HepG2 (cell line): Measurements from ENCODE around the gene ETFRF1. TPM values are rescaled to one million over a fixed set of nuclear protein-coding genes. Genes with fewer than 3 reads are reported as not detected.

ENCODE experiments used
- CHD2 ChIP-seq: IDR thresholded peaks from 2 replicates; pipeline ENCODE4 v1.6.1; 2011; ENCODE audit warnings: low read depth, low read length, improper control_type of control experiment
- EED ChIP-seq: sonication (generic); formaldehyde crosslinking; IDR thresholded peaks from 2 replicates; pipeline ENCODE4 v1.5.0; 2020; ENCODE audit warnings: mild to moderate bottlenecking, missing genetic modification reagents
- FOSL2 ChIP-seq: sonication (generic); formaldehyde crosslinking; IDR thresholded peaks from 2 replicates; pipeline ENCODE4 v1.4.0; 2020; ENCODE audit warnings: missing genetic modification reagents
- GLI4 ChIP-seq: sonication (generic); formaldehyde crosslinking; IDR thresholded peaks from 2 replicates; pipeline ENCODE4 v1.5.1; 2020; ENCODE audit warnings: missing genetic modification reagents, mild to moderate bottlenecking, moderate library complexity, borderline replicate concordance
- GZF1 ChIP-seq: sonication (generic); formaldehyde crosslinking; IDR thresholded peaks from 2 replicates; pipeline ENCODE4 v1.5.1; 2020; ENCODE audit warnings: mild to moderate bottlenecking, missing genetic modification reagents
- HNRNPUL1 ChIP-seq: fragments of 200-400 bp; formaldehyde crosslinking; IDR thresholded peaks from 2 replicates; pipeline ENCODE4 v1.6.1; 2017; ENCODE audit warnings: low read depth, mild to moderate bottlenecking, low read length, moderate library complexity
- HOXD1 ChIP-seq: sonication (generic); formaldehyde crosslinking; IDR thresholded peaks from 2 replicates; pipeline ENCODE4 v1.5.0; 2020; ENCODE audit warnings: missing genetic modification reagents
- MTF2 ChIP-seq: sonication (generic); formaldehyde crosslinking; IDR thresholded peaks from 2 replicates; pipeline ENCODE4 v1.5.0; 2020; ENCODE audit warnings: missing genetic modification reagents, borderline replicate concordance
- PCBP1 ChIP-seq: fragments of 200-400 bp; formaldehyde crosslinking; IDR thresholded peaks from 2 replicates; pipeline ENCODE4 v1.6.1; 2017; ENCODE audit warnings: mild to moderate bottlenecking, low read depth, low read length, borderline replicate concordance
- PHF20 ChIP-seq: sonication (generic); formaldehyde crosslinking; IDR thresholded peaks from 2 replicates; pipeline ENCODE4 v1.5.0; 2020; ENCODE audit warnings: mild to moderate bottlenecking, missing genetic modification reagents
- RARG ChIP-seq: sonication (generic); formaldehyde crosslinking; IDR thresholded peaks from 2 replicates; pipeline ENCODE4 v1.4.0; 2020; ENCODE audit warnings: low read depth, mild to moderate bottlenecking, missing genetic modification reagents
- ZNF331 ChIP-seq: sonication (generic); formaldehyde crosslinking; IDR thresholded peaks from 2 replicates; pipeline ENCODE4 v1.4.0; 2020; ENCODE audit warnings: missing genetic modification reagents
- ZNF780A ChIP-seq: sonication (generic); formaldehyde crosslinking; IDR thresholded peaks from 2 replicates; pipeline ENCODE4 v1.8.0; 2022; ENCODE audit warnings: mild to moderate bottlenecking, missing genetic modification reagents, moderate library complexity
- polyA plus RNA-seq, 8 experiments: library from polyadenylated mRNA; depleted of rRNA in 3 of 8; stranded (reverse) in 7 of 8; unstranded in 1 of 8; fragments of >200 nt; fragmentation: Illumina TruSeq in 4 of 8; extraction: Trizol in 4 of 8; gene quantifications; 2 replicates each; pipeline versions ENCODE4 v1.2.1 to v1.2.3, GENCODE V29; 2011 to 2016; ENCODE audit warnings: low read depth in 4 of 8, missing spikeins in 1 of 8, mixed read lengths in 1 of 8; ENCODE audit not compliant: insufficient read depth in 1 of 8
- total RNA-seq, 5 experiments: library from RNA; depleted of rRNA; stranded (reverse); fragments of >200 nt; fragmentation: Illumina TruSeq; extraction: Trizol; gene quantifications; 2 replicates each; pipeline ENCODE4 v1.2.3, GENCODE V29; 2016; ENCODE audit warnings: low read depth in 1 of 5
- TF ChIP-seq, protein P1 (sequence below): sonication (generic); formaldehyde crosslinking; IDR thresholded peaks from 2 replicates; pipeline ENCODE4 v1.5.1; 2020; ENCODE audit warnings: missing genetic modification reagents, mild to moderate bottlenecking, borderline replicate concordance
- TF ChIP-seq, protein P2 (sequence below): fragments of 450-650 bp; IDR thresholded peaks from 2 replicates; pipeline ENCODE4 v1.6.1; 2017; ENCODE audit warnings: mild to moderate bottlenecking
- TF ChIP-seq, protein P3 (sequence below): IDR thresholded peaks from 2 replicates; pipeline ENCODE4 v1.6.1; 2016; ENCODE audit warnings: missing genetic modification reagents, missing compliant biosample characterization
- TF ChIP-seq, protein P4 (sequence below), 2 experiments: sonication (generic) in 1 of 2; formaldehyde crosslinking in 1 of 2; IDR thresholded peaks; 2 replicates each; pipeline versions ENCODE4 v1.5.1 to v1.6.1; 2011 to 2020; ENCODE audit warnings: borderline replicate concordance in 1 of 2, low read depth in 1 of 2, low read length in 1 of 2, mild to moderate bottlenecking in 1 of 2, missing genetic modification reagents in 1 of 2, moderate library complexity in 1 of 2
- TF ChIP-seq, protein P5 (sequence below): IDR thresholded peaks from 2 replicates; pipeline ENCODE4 v1.6.1; 2018; ENCODE audit warnings: missing genetic modification reagents, mild to moderate bottlenecking, missing compliant biosample characterization
- TF ChIP-seq, protein P6 (sequence below): sonication (generic); formaldehyde crosslinking; IDR thresholded peaks from 2 replicates; pipeline ENCODE4 v1.8.1; 2022; ENCODE audit warnings: mild to moderate bottlenecking, missing genetic modification reagents

The ETFRF1 gene
- total and polyA plus RNA-seq, 2 of the 13 experiments (the other 11 are each of a cell fraction or from before 2014, with no cell fraction given), result 6.8 to 7.0 TPM

DNA sequence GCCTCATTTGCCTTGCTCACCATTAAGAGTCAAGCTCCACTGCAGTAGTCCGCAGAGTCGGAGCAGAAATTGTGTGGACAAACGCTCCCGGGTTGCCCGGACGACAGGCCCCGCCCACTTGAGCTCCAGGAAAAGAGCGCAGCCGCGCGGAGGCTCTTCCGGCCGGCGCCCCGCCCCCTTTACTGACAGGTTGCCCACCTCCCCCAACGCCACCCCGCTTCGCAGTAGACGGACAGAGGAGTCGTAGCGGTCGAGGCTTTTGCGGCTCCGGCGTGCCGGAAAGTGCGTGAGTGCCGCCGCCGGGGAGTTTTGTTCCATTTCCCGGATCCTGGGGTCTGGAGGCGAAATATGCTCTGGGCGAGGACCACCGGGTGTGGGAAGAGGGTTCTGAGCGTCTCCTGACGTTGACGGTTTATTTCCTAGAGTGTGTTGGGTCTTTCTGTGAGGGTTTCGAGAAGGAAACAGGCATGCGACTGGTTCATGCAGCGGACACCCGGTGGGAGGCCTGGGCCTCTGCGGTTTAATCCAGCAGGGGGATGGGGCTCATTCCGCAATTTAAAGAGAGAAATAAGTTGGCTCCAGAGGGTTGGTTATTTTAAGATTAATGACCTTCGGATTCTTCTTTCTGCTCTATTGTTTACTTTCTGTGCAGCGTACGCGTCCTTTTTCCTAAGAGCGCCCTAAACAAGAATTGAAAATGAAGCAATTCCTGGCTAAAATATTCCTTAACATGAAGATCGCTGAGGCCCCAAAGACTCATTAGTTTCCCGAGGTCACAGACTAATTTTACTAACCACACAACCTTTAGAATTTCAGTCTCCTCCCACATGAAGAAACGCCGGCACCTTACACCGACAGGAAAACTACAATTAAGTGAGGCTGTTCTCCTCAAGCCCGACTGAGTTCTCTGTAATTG, at the start of gene ETFRF1, which contains the start of gene DNAI7 (continued):
- TF ChIP-seq, protein P1, sequence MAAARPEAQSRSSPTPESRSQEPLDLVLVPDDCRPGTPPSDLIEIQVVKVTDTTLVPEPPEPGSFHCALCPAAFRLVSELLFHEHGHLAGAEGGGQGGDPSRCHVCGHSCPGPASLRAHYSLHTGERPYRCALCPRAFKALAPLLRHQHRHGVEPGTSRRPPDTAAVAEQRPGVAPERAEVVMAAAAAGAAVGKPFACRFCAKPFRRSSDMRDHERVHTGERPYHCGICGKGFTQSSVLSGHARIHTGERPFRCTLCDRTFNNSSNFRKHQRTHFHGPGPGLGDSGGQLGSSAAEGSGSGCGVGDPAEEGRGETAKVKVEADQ (CRISPR knock-in tag), result peak; percentile 75; the same call in 1 of the 2 replicates
- peak; percentile 19; the same call in 1 of the 2 replicates for TF ChIP-seq CHD2
- TF ChIP-seq PCBP1, result no peak
- TF ChIP-seq PHF20 (CRISPR knock-in tag), result peak; percentile 80
- no peak for TF ChIP-seq HNRNPUL1
- no peak for TF ChIP-seq MTF2
- TF ChIP-seq, protein P2, sequence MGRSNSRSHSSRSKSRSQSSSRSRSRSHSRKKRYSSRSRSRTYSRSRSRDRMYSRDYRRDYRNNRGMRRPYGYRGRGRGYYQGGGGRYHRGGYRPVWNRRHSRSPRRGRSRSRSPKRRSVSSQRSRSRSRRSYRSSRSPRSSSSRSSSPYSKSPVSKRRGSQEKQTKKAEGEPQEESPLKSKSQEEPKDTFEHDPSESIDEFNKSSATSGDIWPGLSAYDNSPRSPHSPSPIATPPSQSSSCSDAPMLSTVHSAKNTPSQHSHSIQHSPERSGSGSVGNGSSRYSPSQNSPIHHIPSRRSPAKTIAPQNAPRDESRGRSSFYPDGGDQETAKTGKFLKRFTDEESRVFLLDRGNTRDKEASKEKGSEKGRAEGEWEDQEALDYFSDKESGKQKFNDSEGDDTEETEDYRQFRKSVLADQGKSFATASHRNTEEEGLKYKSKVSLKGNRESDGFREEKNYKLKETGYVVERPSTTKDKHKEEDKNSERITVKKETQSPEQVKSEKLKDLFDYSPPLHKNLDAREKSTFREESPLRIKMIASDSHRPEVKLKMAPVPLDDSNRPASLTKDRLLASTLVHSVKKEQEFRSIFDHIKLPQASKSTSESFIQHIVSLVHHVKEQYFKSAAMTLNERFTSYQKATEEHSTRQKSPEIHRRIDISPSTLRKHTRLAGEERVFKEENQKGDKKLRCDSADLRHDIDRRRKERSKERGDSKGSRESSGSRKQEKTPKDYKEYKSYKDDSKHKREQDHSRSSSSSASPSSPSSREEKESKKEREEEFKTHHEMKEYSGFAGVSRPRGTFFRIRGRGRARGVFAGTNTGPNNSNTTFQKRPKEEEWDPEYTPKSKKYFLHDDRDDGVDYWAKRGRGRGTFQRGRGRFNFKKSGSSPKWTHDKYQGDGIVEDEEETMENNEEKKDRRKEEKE, result no peak
- TF ChIP-seq, protein P3, sequence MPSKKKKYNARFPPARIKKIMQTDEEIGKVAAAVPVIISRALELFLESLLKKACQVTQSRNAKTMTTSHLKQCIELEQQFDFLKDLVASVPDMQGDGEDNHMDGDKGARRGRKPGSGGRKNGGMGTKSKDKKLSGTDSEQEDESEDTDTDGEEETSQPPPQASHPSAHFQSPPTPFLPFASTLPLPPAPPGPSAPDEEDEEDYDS, result peak; percentile 77
- TF ChIP-seq GLI4 (CRISPR knock-in tag), result 0 out of 2 replicates have a peak, but pooled peaks have one; percentile 58
- no peak for TF ChIP-seq RARG
- TF ChIP-seq ZNF780A, result 0 out of 2 replicates have a peak, but pooled peaks have one; percentile 24
- TF ChIP-seq, protein P4, sequence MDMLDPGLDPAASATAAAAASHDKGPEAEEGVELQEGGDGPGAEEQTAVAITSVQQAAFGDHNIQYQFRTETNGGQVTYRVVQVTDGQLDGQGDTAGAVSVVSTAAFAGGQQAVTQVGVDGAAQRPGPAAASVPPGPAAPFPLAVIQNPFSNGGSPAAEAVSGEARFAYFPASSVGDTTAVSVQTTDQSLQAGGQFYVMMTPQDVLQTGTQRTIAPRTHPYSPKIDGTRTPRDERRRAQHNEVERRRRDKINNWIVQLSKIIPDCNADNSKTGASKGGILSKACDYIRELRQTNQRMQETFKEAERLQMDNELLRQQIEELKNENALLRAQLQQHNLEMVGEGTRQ (IDR thresholded peaks at IDR 0.05; ENCODE audit: low read depth, low read length), result no peak
- TF ChIP-seq, protein P4 (CRISPR knock-in tag; IDR thresholded peaks at IDR 0.05; ENCODE audit: borderline replicate concordance), result no peak
- 0 out of 2 replicates have a peak, but pooled peaks have one; percentile 42 for TF ChIP-seq HOXD1 (CRISPR knock-in tag)
- TF ChIP-seq FOSL2 (CRISPR knock-in tag), result no peak
- TF ChIP-seq GZF1, result peak; percentile 38; the same call in 1 of the 2 replicates
- TF ChIP-seq, protein P5, sequence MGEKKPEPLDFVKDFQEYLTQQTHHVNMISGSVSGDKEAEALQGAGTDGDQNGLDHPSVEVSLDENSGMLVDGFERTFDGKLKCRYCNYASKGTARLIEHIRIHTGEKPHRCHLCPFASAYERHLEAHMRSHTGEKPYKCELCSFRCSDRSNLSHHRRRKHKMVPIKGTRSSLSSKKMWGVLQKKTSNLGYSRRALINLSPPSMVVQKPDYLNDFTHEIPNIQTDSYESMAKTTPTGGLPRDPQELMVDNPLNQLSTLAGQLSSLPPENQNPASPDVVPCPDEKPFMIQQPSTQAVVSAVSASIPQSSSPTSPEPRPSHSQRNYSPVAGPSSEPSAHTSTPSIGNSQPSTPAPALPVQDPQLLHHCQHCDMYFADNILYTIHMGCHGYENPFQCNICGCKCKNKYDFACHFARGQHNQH (CRISPR knock-in tag), result no peak
- TF ChIP-seq, protein P6, sequence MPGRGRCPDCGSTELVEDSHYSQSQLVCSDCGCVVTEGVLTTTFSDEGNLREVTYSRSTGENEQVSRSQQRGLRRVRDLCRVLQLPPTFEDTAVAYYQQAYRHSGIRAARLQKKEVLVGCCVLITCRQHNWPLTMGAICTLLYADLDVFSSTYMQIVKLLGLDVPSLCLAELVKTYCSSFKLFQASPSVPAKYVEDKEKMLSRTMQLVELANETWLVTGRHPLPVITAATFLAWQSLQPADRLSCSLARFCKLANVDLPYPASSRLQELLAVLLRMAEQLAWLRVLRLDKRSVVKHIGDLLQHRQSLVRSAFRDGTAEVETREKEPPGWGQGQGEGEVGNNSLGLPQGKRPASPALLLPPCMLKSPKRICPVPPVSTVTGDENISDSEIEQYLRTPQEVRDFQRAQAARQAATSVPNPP (CRISPR knock-in tag), result no peak
- peak; percentile 52; the same call in 1 of the 2 replicates for TF ChIP-seq ZNF331
- 0 out of 2 replicates have a peak, but pooled peaks have one; percentile 37 for TF ChIP-seq EED (CRISPR knock-in tag)
